Measurements from ENCODE around the gene MIDN. TPM values are rescaled to one million over a fixed set of nuclear protein-coding genes. Genes with fewer than 3 reads are reported as not detected.

Gene MIDN
- total RNA-seq, 4 donors from 2014 or later = 89.0 to 153 (median 105) TPM

- peaks cover 81% of the 10 kb centered on the region for H3K4me1 ChIP-seq
- WGBS = no CpG with 5 or more reads among the region's 21 CpGs
- no peak for DNase-seq (ENCODE audit: low spot score in 2 of 2)
- H3K4me3 ChIP-seq = peak overlapping the region; percentile 29
- TF ChIP-seq POLR2A (IDR thresholded peaks at IDR 0.05) (no peak), EP300 (IDR thresholded peaks at IDR 0.05) (no peak), CTCF (IDR thresholded peaks at IDR 0.05) (no peak), POLR2AphosphoS5 (IDR thresholded peaks at IDR 0.05) (no peak)
- H3K9me3 ChIP-seq = no peaks in the 10 kb centered on the region
- H3K27me3 ChIP-seq = no peaks in the 10 kb centered on the region
- H3K36me3 ChIP-seq = no peaks in the 10 kb centered on the region
- H3K27ac ChIP-seq = peak overlapping the region; percentile 88
These were observed 34.0 kb upstream of the MIDN start for GRCh38 chr19:1214299-1214861.

DNA sequence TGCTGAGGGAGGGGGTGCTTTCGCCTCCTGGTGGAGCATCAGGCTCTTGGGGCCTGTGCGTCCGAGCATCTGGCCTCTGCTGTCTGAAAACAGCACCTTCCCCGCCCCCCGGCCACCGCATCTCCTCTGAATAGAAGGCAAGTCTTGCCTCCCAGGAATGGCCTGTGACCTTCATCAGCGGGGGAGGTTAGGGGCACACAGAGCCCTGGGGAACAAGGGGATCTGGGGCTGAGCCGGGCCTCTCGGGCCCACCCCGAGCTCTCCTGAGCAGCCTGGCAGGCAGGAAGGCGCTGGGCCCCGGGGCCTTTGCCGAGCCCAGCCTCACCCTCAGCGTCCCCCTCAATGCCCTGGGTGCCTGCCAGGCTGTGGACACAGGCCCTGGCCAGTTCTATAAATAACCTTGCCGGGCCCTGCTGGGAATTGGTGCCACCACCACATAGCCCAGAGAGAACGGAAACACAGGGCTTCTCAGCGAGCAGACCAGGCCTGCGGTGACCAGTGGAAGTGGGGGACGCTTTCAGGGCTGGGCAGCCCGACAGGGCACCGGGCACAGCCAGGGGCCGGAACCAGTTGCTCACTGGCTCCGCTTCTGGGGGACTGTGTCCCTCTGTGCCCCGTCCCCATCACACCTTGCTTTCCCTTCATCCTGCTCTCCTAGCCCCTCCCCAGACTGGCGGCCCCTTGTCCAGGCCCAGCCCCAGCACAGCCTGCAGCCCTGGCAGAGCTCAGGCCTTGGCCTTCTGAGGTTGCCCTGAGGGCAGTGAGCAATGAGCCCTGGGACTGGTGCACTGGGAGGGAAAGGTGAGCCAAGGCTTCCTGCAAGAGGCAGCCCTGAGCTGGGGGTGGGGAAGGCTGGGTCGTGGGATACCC lies 33.3 kb upstream of the MIDN start:
- Histone ChIP-seq H3K4me1 (peaks cover 74% of the 10 kb centered on the region), H3K9me3 (no peaks in the 10 kb centered on the region), H3K4me3 (peak overlapping the region; percentile 29), H3K36me3 (peaks cover 1% of the 10 kb centered on the region), H3K27me3 (no peaks in the 10 kb centered on the region), H3K27ac (peak overlapping the region; percentile 88)
- 80% methylated on average over 16 of the region's 26 CpGs for WGBS
- no peak for DNase-seq (ENCODE audit: low spot score in 2 of 2)
- no peak for TF ChIP-seq POLR2AphosphoS5 (IDR thresholded peaks at IDR 0.05)
- no peak for TF ChIP-seq POLR2A (IDR thresholded peaks at IDR 0.05)
- no peak for TF ChIP-seq CTCF (IDR thresholded peaks at IDR 0.05)
- no peak for TF ChIP-seq EP300 (IDR thresholded peaks at IDR 0.05)

DNA sequence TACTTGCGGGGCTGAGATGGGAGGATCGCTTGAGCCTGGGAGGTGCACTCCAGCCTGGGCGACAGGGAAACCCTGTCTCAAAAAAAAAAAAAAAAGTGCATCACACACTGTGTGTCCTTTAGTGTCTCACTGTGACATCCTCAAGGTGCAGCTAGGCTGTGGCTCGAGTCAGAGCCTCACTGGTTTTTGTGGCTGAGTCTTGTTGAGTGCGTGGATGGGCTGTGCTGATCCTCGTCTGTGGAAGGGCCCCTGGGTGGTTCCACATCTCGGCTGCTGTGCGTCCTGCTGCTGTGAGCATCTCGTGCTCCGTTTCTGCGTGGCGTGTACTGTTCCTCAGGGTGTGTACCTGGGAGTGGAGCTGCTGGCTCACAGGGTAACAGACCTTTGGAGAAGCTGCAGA lies 31.6 kb upstream of the MIDN start:
- Histone ChIP-seq H3K4me1 (peaks cover 58% of the 10 kb centered on the region), H3K4me3 (no peak overlapping the region), H3K36me3 (peaks cover 18% of the 10 kb centered on the region), H3K27me3 (no peaks in the 10 kb centered on the region), H3K9me3 (no peaks in the 10 kb centered on the region), H3K27ac (no peak overlapping the region)
- TF ChIP-seq CTCF (IDR thresholded peaks at IDR 0.05) (no peak), POLR2A (IDR thresholded peaks at IDR 0.05) (no peak), EP300 (IDR thresholded peaks at IDR 0.05) (no peak), POLR2AphosphoS5 (IDR thresholded peaks at IDR 0.05) (no peak)
- no peak for DNase-seq (ENCODE audit: low spot score in 2 of 2)
- 72% methylated on average over 12 of the region's 12 CpGs for WGBS

- no peak overlapping the region for H3K4me3 ChIP-seq
- no peaks in the 10 kb centered on the region for H3K9me3 ChIP-seq
- H3K36me3 ChIP-seq = peaks cover 24% of the 10 kb centered on the region
- DNase-seq (ENCODE audit: low spot score in 2 of 2) = no peak
- WGBS = 70% methylated on average over 8 of the region's 15 CpGs
- no peak for TF ChIP-seq EP300 (IDR thresholded peaks at IDR 0.05)
- H3K4me1 ChIP-seq = peaks cover 53% of the 10 kb centered on the region
- no peaks in the 10 kb centered on the region for H3K27me3 ChIP-seq
- no peak overlapping the region for H3K27ac ChIP-seq
These were observed 31.0 kb upstream of the MIDN start for GRCh38 chr19:1217366-1217765.

- Histone ChIP-seq H3K4me3 (no peak overlapping the region), H3K4me1 (peaks cover 42% of the 10 kb centered on the region), H3K27ac (peak overlapping the region; percentile 2), H3K36me3 (peaks cover 40% of the 10 kb centered on the region), H3K27me3 (no peaks in the 10 kb centered on the region), H3K9me3 (no peaks in the 10 kb centered on the region)
- no peak for DNase-seq (ENCODE audit: low spot score in 2 of 2)
- TF ChIP-seq POLR2AphosphoS5 (IDR thresholded peaks at IDR 0.05) = no peak
- TF ChIP-seq CTCF (IDR thresholded peaks at IDR 0.05) = no peak
- WGBS = 87% methylated on average over 19 of the region's 37 CpGs
These were observed 29.4 kb upstream of the MIDN start for GRCh38 chr19:1218751-1219567.

Data from suprapubic skin (tissue), 4 donors.